NK-92 (cell line): ENCODE results near the gene ZNF503.
"Not testable (repeated sequence)": the region's sequence is repeated elsewhere in the genome, so short reads cannot be mapped to it uniquely, and the experiment has no call there.

Experiments used
- DNase-seq: peaks from one replicate; lab custom pipeline; 2025; ENCODE audit not compliant: unreplicated experiment; lab: John Stamatoyannopoulos, UW

Gene ZNF503

DNA sequence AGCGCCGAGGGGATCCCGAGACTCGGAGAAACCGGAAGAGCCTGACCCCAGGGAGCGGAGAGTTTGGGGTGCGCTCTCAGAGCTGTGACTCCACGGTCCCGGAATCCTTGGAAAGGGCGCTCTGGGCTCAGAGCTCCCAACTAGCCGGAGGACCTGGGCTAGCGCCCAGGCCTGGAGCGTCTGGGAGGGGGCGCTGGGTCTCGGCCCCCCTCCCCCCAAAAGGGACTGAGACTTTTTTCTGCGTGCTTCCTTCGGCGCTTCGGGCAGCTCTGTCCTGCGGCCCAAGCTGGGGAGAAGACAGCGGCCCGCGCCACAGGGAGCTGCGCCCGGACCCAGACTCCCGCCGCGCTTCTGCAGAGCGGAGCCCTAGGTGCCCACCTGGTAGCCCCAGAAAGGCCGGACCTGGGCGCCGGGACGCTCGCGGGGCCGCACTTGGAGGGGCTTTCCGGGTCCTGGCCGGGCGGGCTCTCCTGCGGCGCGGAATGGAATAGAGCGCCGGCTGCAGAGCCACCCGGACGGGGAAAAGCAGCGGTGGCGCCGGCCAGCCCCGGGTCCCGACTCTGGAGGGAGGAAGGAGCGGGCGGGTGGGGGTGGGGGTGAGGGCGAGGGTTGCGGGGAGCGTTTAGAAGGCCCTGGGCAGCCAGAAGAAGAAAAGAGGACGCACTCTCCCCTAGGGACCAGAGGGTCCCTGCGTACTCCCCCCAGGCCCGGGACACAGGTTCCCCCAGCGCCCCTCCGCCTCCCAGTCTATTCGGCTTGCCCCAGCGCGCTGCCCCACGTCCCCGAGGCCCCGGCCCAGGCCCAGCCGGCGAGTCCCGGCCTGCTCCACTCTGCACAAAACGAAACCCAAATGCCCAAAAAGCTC, 4.7 kb downstream of the ZNF503 start:
- DNase-seq: no peak

GRCh38 chr10:75395932-75396630, 5.5 kb downstream of the ZNF503 start:
- no peak for DNase-seq

DNA sequence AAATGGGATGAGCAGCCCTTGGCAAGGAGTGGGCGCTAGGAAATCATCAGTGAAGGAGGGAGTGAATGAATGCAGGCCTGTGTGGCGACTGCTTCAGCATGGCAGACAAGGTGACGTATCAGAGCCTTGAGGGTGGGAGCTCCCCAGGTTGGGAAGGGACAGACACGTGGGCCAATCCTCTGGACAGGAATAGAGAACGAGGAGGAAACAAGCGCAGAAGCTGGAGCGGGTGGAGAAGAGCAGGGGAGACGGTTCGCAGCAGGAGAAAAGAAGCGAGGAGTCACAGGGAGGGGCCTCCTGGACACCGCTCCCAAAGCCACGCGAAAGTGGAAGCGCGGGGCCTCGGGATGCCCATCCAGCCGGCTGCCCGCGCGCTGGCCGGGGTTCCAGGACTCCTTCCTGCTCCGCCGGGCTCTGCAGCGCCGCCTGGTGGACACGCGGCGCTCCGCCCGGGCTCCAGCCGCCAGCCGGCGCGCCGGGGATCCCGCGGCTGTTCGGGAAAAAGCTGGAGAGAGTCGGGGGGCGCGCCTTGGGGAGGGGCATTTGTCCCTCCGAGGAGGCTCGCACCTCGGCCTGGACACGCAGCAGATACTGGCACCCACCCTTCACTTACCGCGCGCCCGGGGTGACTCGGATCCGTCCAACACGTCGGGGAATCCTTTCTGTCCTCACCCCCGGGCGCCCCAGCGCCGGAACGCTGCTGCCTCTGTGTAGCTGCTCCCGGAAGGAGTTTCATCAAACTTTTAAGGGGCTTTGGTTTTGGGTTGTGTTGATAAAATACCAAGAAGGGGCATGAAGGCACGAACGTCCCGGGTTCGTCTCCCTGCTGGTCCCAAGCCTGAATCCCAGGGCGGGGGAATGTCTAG, 6.3 kb downstream of the ZNF503 start:
- DNase-seq: no peak

DNA sequence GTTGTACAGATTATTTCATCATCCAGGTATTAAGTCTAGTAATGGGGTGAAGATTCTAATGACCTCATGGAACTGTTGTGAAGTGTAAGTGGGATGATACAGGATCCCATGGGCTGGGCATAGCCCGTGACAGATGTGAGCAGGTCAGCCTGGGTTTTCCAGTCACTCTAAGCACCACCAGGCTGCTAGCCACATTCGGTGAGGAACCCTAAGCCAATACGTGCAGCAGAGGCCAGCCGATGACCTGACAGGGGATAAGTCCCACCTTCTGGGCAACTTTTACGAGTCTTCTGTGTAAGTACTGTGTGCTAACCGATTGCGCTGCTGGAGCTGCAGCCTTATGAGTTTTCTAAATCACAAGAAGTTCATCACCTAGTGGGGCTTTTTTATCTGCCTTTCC, 7.3 kb downstream of the ZNF503 start:
- DNase-seq: no peak

DNA sequence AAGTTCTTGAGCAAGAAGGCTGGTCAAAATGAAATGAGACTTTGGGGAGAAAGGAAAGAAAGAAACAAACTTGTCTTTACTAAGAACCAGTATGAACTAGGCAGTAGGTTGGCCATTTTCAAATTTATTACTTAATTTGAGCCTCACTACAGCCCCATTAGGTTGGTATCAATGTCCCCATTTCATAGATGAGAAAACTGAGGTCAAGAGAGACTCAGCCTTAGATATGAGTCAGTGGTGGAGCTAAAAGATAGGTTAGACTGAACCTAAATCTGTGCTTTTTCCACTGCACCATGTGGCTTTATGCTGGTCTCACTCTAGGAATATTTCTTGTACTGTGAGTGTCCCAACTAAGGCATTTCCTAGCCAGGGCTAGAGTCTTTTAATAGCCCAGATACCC, 8.8 kb downstream of the ZNF503 start:
- DNase-seq: no peak

GRCh38 chr10:75392271-75392670, 9.3 kb downstream of the ZNF503 start:
- no peak for DNase-seq

DNA sequence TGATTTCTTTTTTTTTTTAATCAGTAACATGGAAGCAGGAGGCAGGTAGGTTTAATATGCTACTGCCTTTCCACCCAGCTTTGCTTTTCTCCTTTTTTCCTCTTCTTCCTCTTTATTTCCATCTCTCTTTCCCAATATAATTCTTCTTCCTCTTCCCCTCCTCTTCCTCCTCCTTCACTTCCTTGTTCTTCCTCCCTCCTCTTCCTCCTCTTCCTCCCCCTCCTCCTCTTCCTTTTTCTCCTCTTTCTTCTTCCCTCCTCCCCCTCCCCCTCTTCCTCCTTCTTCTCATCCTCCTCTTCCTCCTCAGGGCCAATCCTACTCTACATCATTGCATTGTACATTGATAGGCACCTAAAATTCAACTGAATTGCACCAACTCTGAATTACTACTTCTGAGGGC, 11.4 kb downstream of the ZNF503 start:
- DNase-seq: no peak

GRCh38 chr10:75388082-75388481, 13.5 kb downstream of the ZNF503 start:
- no peak for DNase-seq

- DNase-seq: no peak
Measured at GRCh38 chr10:75386128-75386527, 15.4 kb downstream of the ZNF503 start.

- no peak for DNase-seq
Measured at GRCh38 chr10:75379817-75380216, 21.7 kb downstream of the ZNF503 start.

GRCh38 chr10:75379212-75379724, 22.3 kb downstream of the ZNF503 start:
- DNase-seq: no peak

GRCh38 chr10:75378379-75378778, 23.2 kb downstream of the ZNF503 start:
- no peak for DNase-seq

GRCh38 chr10:75377869-75378268, 23.7 kb downstream of the ZNF503 start:
- DNase-seq: no peak

GRCh38 chr10:75375838-75376237, 25.7 kb downstream of the ZNF503 start:
- no peak for DNase-seq

DNA sequence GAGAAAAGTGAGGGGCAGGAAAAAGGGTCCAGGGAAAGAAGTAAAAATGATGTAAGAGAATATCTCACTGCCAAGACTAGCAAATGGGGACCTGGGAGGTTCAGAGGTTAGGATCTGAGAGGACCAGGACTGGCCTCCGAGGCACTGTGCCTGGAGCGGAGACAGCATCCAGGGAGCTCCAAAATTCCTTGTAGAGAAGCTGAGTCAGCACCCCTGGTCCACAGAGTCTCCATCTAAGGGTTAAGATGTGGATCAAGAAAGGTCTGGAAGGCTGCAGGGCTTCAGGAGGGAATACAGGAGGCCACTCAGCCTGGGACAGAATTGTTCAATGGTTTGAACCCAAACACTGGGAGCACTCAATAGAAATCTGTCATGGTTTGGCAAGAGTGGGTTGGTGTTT, 30.6 kb downstream of the ZNF503 start:
- DNase-seq: no peak

- not testable (repeated sequence) for DNase-seq
Measured at GRCh38 chr10:75369838-75370237, 31.7 kb downstream of the ZNF503 start.

- DNase-seq: no peak
Measured at GRCh38 chr10:75367901-75368300, 33.7 kb downstream of the ZNF503 start.

DNA sequence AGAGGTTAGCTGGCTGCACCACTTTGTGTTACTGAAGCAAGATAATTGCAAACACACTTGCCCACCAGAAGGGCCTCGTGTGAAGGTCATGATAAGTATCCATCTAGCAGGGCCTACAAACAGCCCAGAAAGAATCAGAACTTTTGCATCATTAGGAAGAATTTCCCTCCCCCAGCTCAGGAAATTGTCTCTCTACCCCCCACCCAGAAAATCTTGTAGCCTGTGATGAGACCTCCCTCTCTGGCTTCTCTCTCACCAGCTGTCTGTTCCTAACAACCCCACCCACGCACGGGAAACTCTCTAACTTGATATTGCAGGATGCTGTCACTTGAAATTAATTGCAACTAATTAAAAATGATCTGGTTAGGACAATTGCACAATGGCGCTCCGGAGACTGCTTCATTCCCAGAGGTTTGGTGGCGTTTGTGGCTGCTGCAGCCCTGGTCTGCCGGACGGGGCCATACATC, 34.5 kb downstream of the ZNF503 start:
- DNase-seq: no peak

DNA sequence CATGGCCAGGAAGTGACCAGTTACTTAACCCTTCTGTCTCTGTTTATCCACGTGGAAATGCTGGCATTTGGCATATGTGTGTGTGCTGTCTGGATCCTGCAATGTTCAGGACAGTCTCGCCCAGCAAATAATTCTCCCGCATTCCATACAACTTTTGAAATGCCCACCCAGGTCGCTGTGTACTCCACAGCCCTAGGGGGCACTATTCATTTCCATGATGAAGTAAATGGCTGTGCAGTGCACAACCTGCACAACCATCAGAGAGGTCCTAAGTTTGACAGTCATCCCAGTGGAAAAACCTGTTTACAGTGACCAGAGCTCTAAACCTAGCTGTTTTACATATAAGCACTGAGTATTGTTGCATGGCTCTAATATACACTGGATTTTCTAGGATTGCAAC, 38.1 kb downstream of the ZNF503 start:
- no peak for DNase-seq

GRCh38 chr10:75359876-75360275, 41.7 kb downstream of the ZNF503 start:
- not testable (repeated sequence) for DNase-seq

DNA sequence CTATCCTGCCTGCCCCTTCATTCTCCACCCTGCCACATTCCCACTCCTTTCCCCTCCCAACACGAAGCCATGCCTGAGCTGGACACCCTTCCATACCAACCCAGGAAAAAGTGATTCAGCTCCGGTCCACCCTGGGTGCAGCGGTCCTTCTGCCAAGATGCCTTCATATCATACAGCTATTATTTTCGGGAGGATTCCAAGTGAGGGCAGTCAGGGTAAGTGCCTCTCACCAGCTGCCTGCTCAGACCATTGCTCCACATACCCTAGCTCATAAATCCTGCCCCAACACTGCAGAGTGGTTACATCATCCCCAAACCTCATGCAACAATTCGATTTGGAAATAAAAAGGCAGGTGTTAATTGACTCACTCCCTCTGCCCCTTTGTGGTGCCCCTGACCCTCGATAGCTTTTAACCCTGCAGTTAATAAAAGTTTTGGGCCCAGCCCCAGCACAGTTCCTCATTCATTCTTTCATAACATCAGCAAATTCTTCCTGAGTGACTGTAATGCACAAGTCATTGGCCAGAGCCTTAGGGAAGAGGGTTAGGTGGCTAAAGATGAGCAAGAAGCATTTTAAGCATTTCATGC, 42.6 kb downstream of the ZNF503 start:
- no peak for DNase-seq
